NCI-H2196 treated with DMSO at 0.1 percent for 48 hours (cell line): Measurements from ENCODE around the gene CLN5.
"Not testable (repeated sequence)": the region's sequence is repeated elsewhere in the genome, so short reads cannot be mapped to it uniquely, and the experiment has no call there.

ENCODE experiments used
- DNase-seq: peaks from one replicate; lab custom pipeline; 2025; ENCODE audit not compliant: unreplicated experiment; lab: John Stamatoyannopoulos, UW

The CLN5 gene

GRCh38 chr13:76975863-76976262 lies 16.0 kb upstream of the CLN5 start:
- DNase-seq: no peak

GRCh38 chr13:76976490-76976889 lies 15.4 kb upstream of the CLN5 start:
- DNase-seq: no peak

- DNase-seq: no peak
Measured at GRCh38 chr13:76976929-76977328, 15.0 kb upstream of the CLN5 start.

GRCh38 chr13:76980075-76980718 lies 11.7 kb upstream of the CLN5 start:
- DNase-seq: no peak

- DNase-seq: no peak
Measured at GRCh38 chr13:76982061-76982460, 9.8 kb upstream of the CLN5 start.

GRCh38 chr13:76983676-76984075 lies 8.2 kb upstream of the CLN5 start:
- DNase-seq: no peak

- no peak for DNase-seq
Measured at GRCh38 chr13:76991432-76991795, 467 bp upstream of the CLN5 start.

GRCh38 chr13:76992548-76993001 lies 694 bp downstream of the CLN5 start:
- DNase-seq: no peak

- no peak for DNase-seq
Measured at GRCh38 chr13:76993021-76993420, 1.1 kb downstream of the CLN5 start.

GRCh38 chr13:76993473-76993872 lies 1.6 kb downstream of the CLN5 start:
- no peak for DNase-seq

GRCh38 chr13:76994281-76994680 lies 2.4 kb downstream of the CLN5 start:
- no peak for DNase-seq

GRCh38 chr13:77000475-77000874 lies 8.6 kb downstream of the CLN5 start:
- no peak for DNase-seq

GRCh38 chr13:77001540-77001939 lies 9.7 kb downstream of the CLN5 start:
- no peak for DNase-seq

GRCh38 chr13:77001963-77002587 lies 10.2 kb downstream of the CLN5 start:
- no peak for DNase-seq

GRCh38 chr13:77002590-77003190 lies 10.8 kb downstream of the CLN5 start:
- no peak for DNase-seq

GRCh38 chr13:77008337-77008736 lies 16.5 kb downstream of the CLN5 start:
- DNase-seq: not testable (repeated sequence)

- DNase-seq: no peak
Measured at GRCh38 chr13:77009011-77009410, 17.1 kb downstream of the CLN5 start.

GRCh38 chr13:77009719-77010118 lies 17.8 kb downstream of the CLN5 start:
- not testable (repeated sequence) for DNase-seq

- no peak for DNase-seq
Measured at GRCh38 chr13:77013853-77014542, 22.1 kb downstream of the CLN5 start.

- DNase-seq: no peak
Measured at GRCh38 chr13:77014906-77015685, 23.2 kb downstream of the CLN5 start.

GRCh38 chr13:77016251-77016812 lies 24.5 kb downstream of the CLN5 start:
- no peak for DNase-seq
